Epidermal melanocyte (primary cell): ENCODE data around the gene KREMEN2.
"Not testable (repeated sequence)": the region's sequence is repeated elsewhere in the genome, so short reads cannot be mapped to it uniquely, and the experiment has no call there.

Source experiments
- DNase-seq: peaks from one replicate; pipeline ENCODE4 v3.0.0; 2011; ENCODE audit warnings: low spot score; ENCODE audit not compliant: insufficient read length

The KREMEN2 gene

GRCh38 chr16:2938206-2938605, 25.9 kb upstream of the KREMEN2 start:
- no peak for DNase-seq

- no peak for DNase-seq
These were observed 24.1 kb upstream of the KREMEN2 start for GRCh38 chr16:2939968-2940367.

- DNase-seq, result no peak
These were observed 22.0 kb upstream of the KREMEN2 start for GRCh38 chr16:2942045-2942444.

GRCh38 chr16:2943716-2944115, 20.4 kb upstream of the KREMEN2 start:
- not testable (repeated sequence) for DNase-seq

- no peak for DNase-seq
These were observed 17.4 kb upstream of the KREMEN2 start for GRCh38 chr16:2946649-2947048.

GRCh38 chr16:2948807-2949704, 15.0 kb upstream of the KREMEN2 start:
- DNase-seq, result no peak

- DNase-seq, result no peak
These were observed 14.2 kb upstream of the KREMEN2 start for GRCh38 chr16:2949705-2950352.

GRCh38 chr16:2950353-2950724, 13.7 kb upstream of the KREMEN2 start:
- DNase-seq, result no peak

GRCh38 chr16:2950773-2951172, 13.3 kb upstream of the KREMEN2 start:
- no peak for DNase-seq

- no peak for DNase-seq
These were observed 11.4 kb upstream of the KREMEN2 start for GRCh38 chr16:2952679-2953078.

- DNase-seq, result no peak
These were observed 10.1 kb upstream of the KREMEN2 start for GRCh38 chr16:2953706-2954627.

GRCh38 chr16:2954656-2955381, 9.3 kb upstream of the KREMEN2 start:
- no peak for DNase-seq

GRCh38 chr16:2955438-2955778, 8.7 kb upstream of the KREMEN2 start:
- no peak for DNase-seq

- DNase-seq, result no peak
These were observed 8.1 kb upstream of the KREMEN2 start for GRCh38 chr16:2955779-2956578.

- DNase-seq, result no peak
These were observed 7.5 kb upstream of the KREMEN2 start for GRCh38 chr16:2956579-2956956.

- DNase-seq, result no peak
These were observed 4.9 kb upstream of the KREMEN2 start for GRCh38 chr16:2959206-2959605.

GRCh38 chr16:2960183-2961010, 3.7 kb upstream of the KREMEN2 start:
- DNase-seq, result no peak

- no peak for DNase-seq
These were observed 1.6 kb upstream of the KREMEN2 start for GRCh38 chr16:2962334-2963073.
